OCI-LY7 (cell line): ENCODE results near the gene UGT1A7. TPM values are rescaled to one million over a fixed set of nuclear protein-coding genes. Genes with fewer than 3 reads are reported as not detected.

Experiments used
- BruUV-seq: library from RNA; stranded (reverse); fragments of 400-500 nt; replicated peaks from 2 replicates; lab custom pipeline; 2021; lab: Mats Ljungman, UMichigan
- CTCF ChIA-PET: fragments of 300-600 bp; sonication (Branson Sonifier 250); formaldehyde crosslinking; loops from one replicate; lab custom pipeline; 2022; ENCODE audit warnings: antibody characterized with exemption; ENCODE audit not compliant: unreplicated experiment; lab: Charles Lee
- POLR2A ChIA-PET: fragments of 300-600 bp; sonication (Branson Sonifier 250); formaldehyde crosslinking; loops from one replicate; lab custom pipeline; 2022; ENCODE audit warnings: antibody characterized with exemption; lab: Charles Lee
- DNase-seq: peaks from one replicate; pipeline ENCODE4 v3.0.0-alpha.2; 2015; ENCODE audit warnings: low spot score
- H2AFZ ChIP-seq: fragments of 200-600 bp; sonication (generic), shearing (Covaris generic); 2 replicates; pipeline ENCODE4 v1.6.1; 2014; ENCODE audit warnings: mild to moderate bottlenecking, antibody characterized with exemption, low read length, moderate library complexity
- H3K27ac ChIP-seq: fragments of 200-600 bp; sonication (generic); 2 replicates; pipeline ENCODE4 v1.5.1; 2014; ENCODE audit warnings: mixed run types, low read depth, mild to moderate bottlenecking, moderate library complexity, low read length, inconsistent platforms; ENCODE audit not compliant: poor library complexity, severe bottlenecking
- H3K36me3 ChIP-seq: fragments of 200-600 bp; sonication (generic); 2 replicates; pipeline ENCODE4 v1.6.1; 2014; ENCODE audit warnings: mild to moderate bottlenecking, antibody characterized with exemption, low read length, moderate library complexity, mixed read lengths; ENCODE audit not compliant: insufficient read depth
- H3K4me1 ChIP-seq: fragments of 200-600 bp; sonication (generic); 2 replicates; pipeline ENCODE4 v1.5.1; 2014; ENCODE audit warnings: mild to moderate bottlenecking, low read length; ENCODE audit not compliant: insufficient read depth, poor library complexity, severe bottlenecking
- H3K4me2 ChIP-seq: fragments of 200-600 bp; sonication (generic); 2 replicates; pipeline ENCODE4 v1.6.1; 2014; ENCODE audit warnings: mild to moderate bottlenecking, low read length
- H3K4me3 ChIP-seq: fragments of 200-600 bp; sonication (generic); 2 replicates; pipeline ENCODE4 v1.5.1; 2014; ENCODE audit warnings: mild to moderate bottlenecking, low read depth, low read length; ENCODE audit not compliant: poor library complexity, severe bottlenecking
- H3K79me2 ChIP-seq: fragments of 200-600 bp; sonication (generic); 2 replicates; pipeline ENCODE4 v1.6.1; 2016; ENCODE audit warnings: low read depth, mild to moderate bottlenecking, low read length, moderate library complexity, mixed read lengths; ENCODE audit not compliant: insufficient read depth
- H3K9me2 ChIP-seq: fragments of 200-600 bp; sonication (generic); 2 replicates; pipeline ENCODE4 v1.6.1; 2016; ENCODE audit warnings: mild to moderate bottlenecking, low read length, mixed read lengths; ENCODE audit not compliant: insufficient read depth
- H3K9me3 ChIP-seq: fragments of 200-600 bp; sonication (generic); 2 replicates; pipeline ENCODE4 v1.6.1; 2014; ENCODE audit warnings: mild to moderate bottlenecking, mixed run types, low read length, mixed read lengths
- H4K20me1 ChIP-seq: fragments of 200-600 bp; sonication (generic); 2 replicates; pipeline ENCODE4 v1.6.1; 2014; ENCODE audit warnings: mild to moderate bottlenecking, antibody characterized with exemption, low read length, moderate library complexity, mixed read lengths; ENCODE audit not compliant: insufficient read depth
- EZH2phosphoT487 ChIP-seq: fragments of 200-600 bp; sonication (generic); IDR thresholded peaks from 2 replicates; pipeline ENCODE4 v1.6.1; 2018; ENCODE audit warnings: low read depth, borderline replicate concordance, mild to moderate bottlenecking, mixed run types, antibody characterized with exemption, low read length, moderate library complexity, mixed read lengths
- intact Hi-C: fragments of 100-400 bp; cut with micrococcal nuclease; formaldehyde crosslinking; loops from one replicate; pipeline ENCODE4 v1.10.0; 2022; ENCODE audit not compliant: unreplicated experiment
- total RNA-seq, 2 experiments: library from RNA; depleted of rRNA in 1 of 2; stranded (reverse); fragments of >200 nt in 1 of 2; shearing (Covaris generic) in 1 of 2; gene quantifications; 2 replicates each; pipeline ENCODE4 v1.2.3, GENCODE V29; 2014 to 2022
- TF ChIP-seq, protein P1 (sequence below): fragments of 200-600 bp; sonication (generic); conservative IDR thresholded peaks from 2 replicates; pipeline ENCODE4 v1.5.1; 2014; ENCODE audit warnings: mild to moderate bottlenecking, antibody characterized with exemption, low read length, moderate library complexity, mixed read lengths

UGT1A7 gene
- total RNA-seq, 2 experiments from 2014 or later: not detected

DNA sequence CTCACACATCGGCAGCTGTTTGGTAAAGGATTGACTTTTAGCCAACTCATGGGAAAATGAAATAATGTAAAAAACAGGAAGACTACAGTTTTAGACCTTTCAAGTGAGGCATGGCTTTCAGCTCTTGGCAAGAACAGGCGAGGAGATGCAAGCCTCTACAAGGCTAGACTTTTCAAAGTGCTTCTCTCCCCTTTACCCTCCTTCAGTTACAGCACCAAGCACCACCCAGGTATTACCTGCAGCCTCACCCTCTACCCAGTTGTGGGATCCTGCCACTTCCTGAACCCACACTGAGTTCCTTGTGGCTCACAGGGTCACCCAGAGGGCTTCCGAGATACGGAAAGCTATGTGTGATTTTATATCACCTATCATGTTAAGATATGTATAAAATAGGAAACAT lies 30.7 kb upstream of the UGT1A7 start:
- ChIA-PET CTCF (no interaction called here), POLR2A (no interaction called here)
- no peak for TF ChIP-seq EZH2phosphoT487
- no TSS peak for BruUV-seq
- Histone ChIP-seq H3K4me2 (no peak overlapping the region), H3K4me1 (no peaks in the 10 kb centered on the region), H3K27ac (no peak overlapping the region), H2AFZ (no peak overlapping the region), H3K79me2 (no peaks in the 10 kb centered on the region), H3K4me3 (no peak overlapping the region), H3K9me3 (peaks cover 10% of the 10 kb centered on the region; the same call in 1 of the 2 replicates), H3K9me2 (no peaks in the 10 kb centered on the region), H3K36me3 (no peaks in the 10 kb centered on the region), H4K20me1 (no peaks in the 10 kb centered on the region)
- no peak for DNase-seq
- intact Hi-C loops: no loop called here

DNA sequence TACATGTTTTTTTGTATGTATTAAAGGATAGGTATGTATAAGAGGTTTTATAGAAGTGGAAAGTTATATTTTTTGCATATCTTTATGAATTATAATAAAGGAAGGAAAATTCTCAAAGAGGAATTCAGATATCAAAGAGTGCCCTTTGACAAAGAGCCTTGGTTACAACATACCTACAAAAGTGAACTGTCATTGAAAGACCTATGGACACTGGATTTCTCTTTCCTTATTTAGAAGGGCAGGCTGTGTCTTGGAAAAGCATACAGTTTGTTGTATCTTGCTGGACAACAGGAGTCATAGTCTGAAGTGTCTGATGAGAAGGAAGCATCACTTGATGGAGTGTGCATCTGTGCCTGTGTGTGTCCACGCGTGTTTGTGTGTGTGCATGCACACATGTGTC lies 30.3 kb upstream of the UGT1A7 start:
- no peaks in the 10 kb centered on the region for H3K36me3 ChIP-seq
- no peaks in the 10 kb centered on the region for H4K20me1 ChIP-seq
- H3K4me2 ChIP-seq: no peak overlapping the region
- BruUV-seq: no TSS peak
- no peak overlapping the region for H3K4me3 ChIP-seq
- ChIA-PET POLR2A (no interaction called here), CTCF (no interaction called here)
- no peak overlapping the region for H3K27ac ChIP-seq
- DNase-seq: no peak
- no peak overlapping the region for H2AFZ ChIP-seq
- peaks cover 10% of the 10 kb centered on the region; the same call in 1 of the 2 replicates for H3K9me3 ChIP-seq
- intact Hi-C loops: no loop called here
- no peaks in the 10 kb centered on the region for H3K4me1 ChIP-seq
- TF ChIP-seq, protein P1, sequence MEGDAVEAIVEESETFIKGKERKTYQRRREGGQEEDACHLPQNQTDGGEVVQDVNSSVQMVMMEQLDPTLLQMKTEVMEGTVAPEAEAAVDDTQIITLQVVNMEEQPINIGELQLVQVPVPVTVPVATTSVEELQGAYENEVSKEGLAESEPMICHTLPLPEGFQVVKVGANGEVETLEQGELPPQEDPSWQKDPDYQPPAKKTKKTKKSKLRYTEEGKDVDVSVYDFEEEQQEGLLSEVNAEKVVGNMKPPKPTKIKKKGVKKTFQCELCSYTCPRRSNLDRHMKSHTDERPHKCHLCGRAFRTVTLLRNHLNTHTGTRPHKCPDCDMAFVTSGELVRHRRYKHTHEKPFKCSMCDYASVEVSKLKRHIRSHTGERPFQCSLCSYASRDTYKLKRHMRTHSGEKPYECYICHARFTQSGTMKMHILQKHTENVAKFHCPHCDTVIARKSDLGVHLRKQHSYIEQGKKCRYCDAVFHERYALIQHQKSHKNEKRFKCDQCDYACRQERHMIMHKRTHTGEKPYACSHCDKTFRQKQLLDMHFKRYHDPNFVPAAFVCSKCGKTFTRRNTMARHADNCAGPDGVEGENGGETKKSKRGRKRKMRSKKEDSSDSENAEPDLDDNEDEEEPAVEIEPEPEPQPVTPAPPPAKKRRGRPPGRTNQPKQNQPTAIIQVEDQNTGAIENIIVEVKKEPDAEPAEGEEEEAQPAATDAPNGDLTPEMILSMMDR: no peak
- TF ChIP-seq EZH2phosphoT487: no peak
- H3K9me2 ChIP-seq: no peaks in the 10 kb centered on the region
- H3K79me2 ChIP-seq: no peaks in the 10 kb centered on the region

DNA sequence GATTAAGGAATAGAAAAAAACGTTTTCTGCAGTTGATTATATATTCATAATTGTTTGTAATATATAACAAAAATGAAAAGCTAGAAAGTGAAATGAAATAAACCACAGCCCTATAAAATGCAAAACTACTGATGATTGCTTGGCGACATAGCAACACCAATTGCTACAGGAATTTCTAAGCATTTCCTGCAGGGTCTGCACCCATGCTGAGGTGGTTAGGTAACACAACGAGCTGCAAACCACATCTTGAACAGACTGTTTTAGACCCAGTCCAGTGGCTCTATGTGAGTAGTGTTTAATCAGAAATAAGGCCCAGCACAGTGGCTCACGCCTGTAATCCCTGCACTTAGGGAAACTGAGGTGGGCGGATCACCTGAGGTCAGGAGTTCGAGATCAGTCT lies 27.2 kb upstream of the UGT1A7 start:
- Histone ChIP-seq H3K36me3 (no peaks in the 10 kb centered on the region), H3K4me3 (no peak overlapping the region), H3K9me2 (no peaks in the 10 kb centered on the region), H3K4me1 (no peaks in the 10 kb centered on the region), H3K9me3 (no peaks in the 10 kb centered on the region), H3K79me2 (no peaks in the 10 kb centered on the region), H3K27ac (no peak overlapping the region), H2AFZ (no peak overlapping the region), H4K20me1 (no peaks in the 10 kb centered on the region), H3K4me2 (no peak overlapping the region)
- ChIA-PET CTCF (no interaction called here), POLR2A (interaction anchor here (0.8 kb wide), 1 partner anchor 126 kb away, joined by 4 read pairs; no protein-coding TSS in a partner anchor)
- TF ChIP-seq EZH2phosphoT487: no peak
- TF ChIP-seq, protein P1: no peak
- BruUV-seq: no TSS peak
- no peak for DNase-seq
- intact Hi-C loops: no loop called here
